IMR-90 (cell line): Measurements from ENCODE around the gene PXYLP1.

Experiments
- BHLHE40 ChIP-seq: fragments of 150-350 bp; IDR thresholded peaks from 2 replicates; pipeline ENCODE4 v1.6.1; 2016; ENCODE audit warnings: mild to moderate bottlenecking, low read depth, low read length
- CTCF ChIP-seq: conservative IDR thresholded peaks from 2 replicates; pipeline ENCODE4 v1.5.1; 2012; ENCODE audit warnings: mild to moderate bottlenecking, low read depth, low read length, improper control_type of control experiment
- ELK1 ChIP-seq: fragments of 150-350 bp; IDR thresholded peaks from 2 replicates; pipeline ENCODE4 v1.6.1; 2016; ENCODE audit warnings: low read depth, mild to moderate bottlenecking, low read length, moderate library complexity, borderline replicate concordance
- FOS ChIP-seq: fragments of 150-350 bp; IDR thresholded peaks from 2 replicates; pipeline ENCODE4 v1.6.1; 2016; ENCODE audit warnings: low read depth, low read length
- POLR2A ChIP-seq: IDR thresholded peaks from 2 replicates; pipeline ENCODE4 v1.6.1; 2012; ENCODE audit warnings: mild to moderate bottlenecking, low read depth, low read length
- RAD21 ChIP-seq: IDR thresholded peaks from 2 replicates; pipeline ENCODE4 v1.6.1; 2012; ENCODE audit warnings: low read length, improper control_type of control experiment

GRCh38 chr3:141288336-141288990 is 56.8 kb downstream of the PXYLP1 start:
- TF ChIP-seq CTCF (no peak), POLR2A (no peak), BHLHE40 (no peak), RAD21 (no peak), ELK1 (no peak), FOS (no peak)
